GM21447 (cell line): ENCODE measurements around the gene QPCT.
"Not testable (repeated sequence)": the region's sequence is repeated elsewhere in the genome, so short reads cannot be mapped to it uniquely, and the experiment has no call there.

Experiments used
- ATAC-seq: cut with Tn5 transposase; IDR thresholded peaks from one replicate; pipeline ENCODE4 v1.9.1; 2021; ENCODE audit not compliant: unreplicated experiment

QPCT gene

GRCh38 chr2:37357530-37357929, 13.1 kb downstream of the QPCT start:
- ATAC-seq = no peak

- no peak for ATAC-seq
Observed at GRCh38 chr2:37358466-37358865, 14.0 kb downstream of the QPCT start.

DNA sequence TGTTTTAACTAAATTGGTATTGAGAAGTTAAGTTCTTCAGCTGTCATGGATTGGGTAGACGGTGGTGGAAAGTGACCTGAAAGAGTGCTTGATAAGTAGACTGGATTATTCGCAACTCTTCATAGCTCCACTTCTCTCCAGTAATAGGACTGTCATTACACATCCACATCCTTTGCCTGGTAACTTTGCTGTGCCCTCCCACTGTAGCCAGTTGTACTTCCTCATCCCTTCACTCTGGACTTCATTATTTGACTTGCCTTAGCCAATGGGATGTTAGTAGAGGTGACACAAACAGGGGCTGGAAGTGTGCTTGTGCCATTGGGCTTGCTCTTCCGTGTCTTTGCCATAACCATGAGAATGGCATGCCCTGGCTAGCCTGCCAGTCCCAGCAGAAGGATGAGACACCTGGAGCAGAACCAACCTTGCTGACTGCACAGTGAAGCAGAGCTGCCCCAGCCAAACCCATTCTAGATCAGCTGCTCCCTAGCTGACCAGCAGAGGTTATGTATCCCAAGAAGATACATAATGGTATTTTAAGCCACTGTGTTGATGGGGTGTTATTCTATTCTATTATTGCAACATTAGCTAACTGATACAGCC, 16.9 kb downstream of the QPCT start:
- no peak for ATAC-seq

- ATAC-seq = no peak
Observed at GRCh38 chr2:37361994-37362698, 17.7 kb downstream of the QPCT start.

DNA sequence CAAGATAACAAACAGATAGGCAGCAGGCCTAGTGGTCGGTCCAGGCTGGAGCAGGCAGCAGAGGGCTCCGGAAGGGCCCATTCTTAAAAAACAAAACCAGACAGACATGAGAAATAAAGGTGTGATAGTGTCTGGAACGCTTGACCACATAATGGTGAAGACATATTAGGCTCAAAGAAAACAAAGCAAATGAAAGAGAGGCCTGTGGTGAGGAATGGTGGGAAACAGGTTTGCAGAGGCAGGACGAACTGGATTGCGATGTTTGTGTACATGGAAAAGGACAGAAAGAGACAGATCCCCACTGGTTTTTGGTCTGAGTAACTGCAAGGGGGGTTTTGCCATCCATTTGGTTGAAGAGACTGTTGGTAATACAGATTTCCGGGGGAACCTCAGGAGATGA, 19.9 kb downstream of the QPCT start:
- ATAC-seq = no peak

DNA sequence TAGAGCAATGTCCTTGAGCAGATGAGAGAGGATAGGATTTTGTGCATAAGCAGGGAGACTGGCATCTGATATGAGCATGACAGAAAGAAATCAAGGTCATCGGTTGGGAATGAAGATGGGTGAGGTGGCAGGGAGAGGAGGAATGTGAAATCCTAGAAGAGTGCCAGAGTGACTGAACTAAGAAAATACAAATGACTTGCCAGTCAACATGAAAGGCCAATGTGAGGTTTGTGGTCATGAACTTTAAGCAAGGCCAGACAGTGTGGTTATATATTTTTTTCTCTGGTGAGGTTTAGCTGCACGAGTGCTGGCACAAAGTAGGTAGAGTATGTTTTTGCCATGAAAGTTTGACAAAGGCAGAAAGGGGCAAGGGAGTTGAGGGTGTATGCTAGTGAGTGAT, 21.2 kb downstream of the QPCT start:
- peak; percentile 86 for ATAC-seq

GRCh38 chr2:37366773-37367172, 22.3 kb downstream of the QPCT start:
- ATAC-seq = no peak

DNA sequence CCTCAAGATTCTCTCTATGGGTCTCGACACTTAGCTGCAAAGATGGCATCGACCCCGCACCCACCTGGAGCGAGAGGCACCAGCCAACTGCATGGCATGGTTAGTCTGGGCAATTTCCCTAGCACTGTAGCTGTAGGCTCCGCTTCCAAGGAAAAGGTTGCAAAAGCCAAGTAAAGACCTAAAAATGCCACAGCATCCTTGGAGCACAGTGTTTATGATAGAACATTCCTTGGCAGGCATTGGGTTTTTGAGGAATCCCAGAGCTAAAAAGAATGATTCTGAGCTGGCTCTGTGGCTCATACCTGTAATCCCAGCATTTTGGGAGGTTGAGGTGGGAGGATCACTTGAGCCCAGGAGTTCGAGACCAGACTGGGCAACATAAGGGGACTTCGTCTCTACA, 22.9 kb downstream of the QPCT start:
- ATAC-seq = no peak

GRCh38 chr2:37367984-37368383, 23.6 kb downstream of the QPCT start:
- ATAC-seq = no peak

- no peak for ATAC-seq
Observed at GRCh38 chr2:37370666-37371065, 26.2 kb downstream of the QPCT start.

DNA sequence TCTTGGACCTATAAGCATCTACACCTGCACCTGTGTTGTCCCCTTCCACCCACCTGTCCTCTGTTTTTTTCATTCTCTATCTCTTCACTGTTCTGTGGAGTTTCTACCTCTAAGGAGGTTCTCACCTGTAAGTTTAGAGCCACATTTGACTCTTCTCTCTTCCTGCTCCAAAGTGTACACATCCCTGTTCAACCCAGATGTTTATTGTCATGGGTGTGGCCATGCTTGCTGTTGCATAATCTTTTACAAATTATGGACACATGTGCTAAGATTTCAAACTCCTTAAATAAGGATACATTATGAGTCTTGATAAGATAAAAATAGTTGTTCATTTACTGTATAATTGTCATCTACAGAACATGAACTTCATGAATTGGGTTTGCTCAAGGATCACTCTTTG, 27.6 kb downstream of the QPCT start:
- no peak for ATAC-seq

GRCh38 chr2:37375741-37376288, 31.4 kb downstream of the QPCT start:
- peak; percentile 13 for ATAC-seq

GRCh38 chr2:37376421-37377186, 32.2 kb downstream of the QPCT start:
- peak; percentile 93 for ATAC-seq

- peak; percentile 47 for ATAC-seq
Observed at GRCh38 chr2:37377187-37377532, 32.7 kb downstream of the QPCT start.

- ATAC-seq = no peak
Observed at GRCh38 chr2:37378411-37378810, 34.0 kb downstream of the QPCT start.

GRCh38 chr2:37379881-37380296, 35.5 kb downstream of the QPCT start:
- ATAC-seq = no peak

DNA sequence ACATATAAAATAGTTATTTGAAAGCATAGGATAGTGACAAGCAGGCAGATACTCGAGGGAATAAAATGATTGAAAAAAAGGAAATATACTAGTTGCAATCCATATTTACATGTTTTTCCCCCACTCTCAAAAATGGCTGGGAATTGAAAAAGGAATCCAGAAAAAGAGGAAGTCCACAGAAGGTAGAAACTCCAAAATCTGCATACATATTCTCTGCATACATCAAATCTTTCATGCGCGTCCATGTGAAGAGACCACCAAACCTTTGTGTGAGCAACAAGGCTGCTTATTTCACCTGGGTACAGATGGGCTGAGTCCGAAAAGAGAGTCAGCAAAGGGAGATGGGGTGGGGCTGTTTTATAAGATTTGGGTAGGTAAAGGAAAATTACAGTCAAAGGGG, 36.4 kb downstream of the QPCT start:
- ATAC-seq = not testable (repeated sequence)

GRCh38 chr2:37384261-37384660, 39.8 kb downstream of the QPCT start:
- not testable (repeated sequence) for ATAC-seq

DNA sequence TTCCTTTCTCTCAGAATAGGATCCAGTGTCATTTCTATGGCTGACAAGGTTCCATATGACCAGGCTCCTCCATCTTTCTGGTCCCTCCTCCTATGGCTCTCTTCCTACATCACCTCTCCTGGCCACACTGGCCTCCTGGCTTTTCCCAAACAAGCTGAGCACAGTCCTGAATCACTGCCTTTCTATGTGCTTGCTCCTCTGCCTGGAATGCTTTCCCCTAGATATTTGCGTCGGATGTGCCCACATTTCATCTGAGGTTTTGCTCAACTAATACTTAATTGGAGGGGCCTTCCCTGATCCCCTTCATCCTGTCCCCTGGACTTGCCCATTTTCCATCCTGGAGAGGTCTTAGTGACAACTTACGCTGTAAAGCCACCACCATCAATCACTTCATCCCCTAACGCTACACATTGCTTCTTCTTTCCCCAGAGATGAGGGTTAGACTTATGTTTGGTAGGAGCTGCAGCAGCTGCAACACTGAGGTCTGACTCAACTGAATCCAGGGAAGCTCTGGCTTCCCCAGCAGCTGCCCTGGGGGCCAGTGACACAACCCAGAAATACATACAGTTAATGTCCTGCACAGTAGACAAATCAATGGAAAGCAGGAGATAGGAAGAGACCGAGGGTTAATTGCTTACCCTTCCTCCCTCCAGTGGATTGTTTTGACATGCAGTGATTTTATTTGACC, 42.9 kb downstream of the QPCT start:
- no peak for ATAC-seq

DNA sequence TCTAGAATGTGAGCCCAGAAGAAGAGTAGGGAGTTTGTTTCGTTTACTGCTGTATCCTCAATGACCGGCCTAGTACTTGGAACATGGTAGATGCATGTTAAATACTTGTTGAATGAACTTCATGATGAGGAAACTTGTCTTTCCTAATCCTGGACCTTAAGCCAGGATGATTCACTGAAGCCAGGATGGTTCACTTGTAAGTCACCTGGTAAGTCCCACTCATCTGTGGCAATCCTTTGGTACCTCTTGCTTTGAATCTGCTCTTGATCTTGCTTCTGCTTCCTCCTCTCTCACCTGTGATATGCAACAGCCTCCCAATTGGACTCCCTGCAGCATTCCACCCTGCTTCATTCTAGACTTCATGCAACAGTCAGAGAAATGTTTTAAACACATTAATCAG, 43.6 kb downstream of the QPCT start:
- ATAC-seq = no peak

DNA sequence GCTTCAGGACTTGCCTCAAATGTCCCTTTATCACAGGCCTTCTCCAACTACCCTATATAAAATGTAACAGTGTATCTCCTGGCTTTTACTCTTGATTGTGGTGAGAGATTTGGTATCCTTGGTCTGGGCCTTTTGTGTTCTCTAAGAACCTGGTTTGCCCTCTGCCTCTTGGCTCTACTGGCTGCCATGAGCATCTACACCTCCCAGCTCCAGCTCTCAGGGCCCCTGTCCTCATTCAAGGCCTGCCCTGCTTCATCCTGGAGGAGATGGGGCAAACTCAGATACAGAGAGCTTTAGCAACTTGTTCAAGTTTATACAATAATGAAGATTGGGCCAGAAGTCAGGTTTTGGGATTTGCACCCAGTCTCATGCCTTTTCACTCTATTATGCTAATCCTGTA, 45.0 kb downstream of the QPCT start:
- no peak for ATAC-seq
